ENCODE results near the gene HSPA8.

DNA sequence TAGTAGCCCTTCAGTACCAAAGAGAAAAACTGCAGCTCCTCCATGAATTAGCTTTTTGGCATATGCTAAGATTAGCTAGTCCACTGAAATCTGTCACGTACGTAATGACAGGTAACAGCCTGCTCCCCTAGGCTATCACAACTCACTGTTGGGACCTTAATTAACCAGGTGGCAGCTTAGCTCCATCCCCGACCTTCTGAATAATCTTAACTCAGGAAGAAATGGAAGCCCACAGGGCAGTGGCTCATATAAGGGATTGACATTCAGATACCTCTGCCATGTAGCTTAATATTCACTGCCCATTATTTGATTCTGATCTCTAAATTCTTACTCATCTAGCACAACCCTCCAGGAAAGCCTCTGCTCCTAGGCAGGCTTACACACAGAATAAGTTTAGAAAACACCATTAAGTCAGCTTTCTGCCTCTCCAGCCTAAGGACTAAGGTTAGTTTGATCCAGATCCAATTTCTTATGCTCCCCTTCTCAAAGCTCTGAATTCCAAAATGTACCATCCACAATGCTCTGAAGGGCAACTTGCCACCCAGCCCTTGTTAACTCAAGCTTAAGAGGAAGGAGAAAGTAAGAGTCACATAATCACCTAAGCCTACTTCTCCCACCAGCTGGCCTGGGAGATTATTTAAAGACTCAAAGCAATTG is 5.0 kb downstream of the HSPA8 start:
- TF ChIP-seq, protein P1, sequence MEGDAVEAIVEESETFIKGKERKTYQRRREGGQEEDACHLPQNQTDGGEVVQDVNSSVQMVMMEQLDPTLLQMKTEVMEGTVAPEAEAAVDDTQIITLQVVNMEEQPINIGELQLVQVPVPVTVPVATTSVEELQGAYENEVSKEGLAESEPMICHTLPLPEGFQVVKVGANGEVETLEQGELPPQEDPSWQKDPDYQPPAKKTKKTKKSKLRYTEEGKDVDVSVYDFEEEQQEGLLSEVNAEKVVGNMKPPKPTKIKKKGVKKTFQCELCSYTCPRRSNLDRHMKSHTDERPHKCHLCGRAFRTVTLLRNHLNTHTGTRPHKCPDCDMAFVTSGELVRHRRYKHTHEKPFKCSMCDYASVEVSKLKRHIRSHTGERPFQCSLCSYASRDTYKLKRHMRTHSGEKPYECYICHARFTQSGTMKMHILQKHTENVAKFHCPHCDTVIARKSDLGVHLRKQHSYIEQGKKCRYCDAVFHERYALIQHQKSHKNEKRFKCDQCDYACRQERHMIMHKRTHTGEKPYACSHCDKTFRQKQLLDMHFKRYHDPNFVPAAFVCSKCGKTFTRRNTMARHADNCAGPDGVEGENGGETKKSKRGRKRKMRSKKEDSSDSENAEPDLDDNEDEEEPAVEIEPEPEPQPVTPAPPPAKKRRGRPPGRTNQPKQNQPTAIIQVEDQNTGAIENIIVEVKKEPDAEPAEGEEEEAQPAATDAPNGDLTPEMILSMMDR (IDR thresholded peaks at IDR 0.05), result no peak
- TF ChIP-seq, protein P2, sequence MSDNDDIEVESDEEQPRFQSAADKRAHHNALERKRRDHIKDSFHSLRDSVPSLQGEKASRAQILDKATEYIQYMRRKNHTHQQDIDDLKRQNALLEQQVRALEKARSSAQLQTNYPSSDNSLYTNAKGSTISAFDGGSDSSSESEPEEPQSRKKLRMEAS (CRISPR knock-in tag; IDR thresholded peaks at IDR 0.05), result no peak
- TF ChIP-seq ETV6 (CRISPR knock-in tag; IDR thresholded peaks at IDR 0.05) (no peak; the same call in 1 of the 2 replicates), ESRRA (CRISPR knock-in tag; IDR thresholded peaks at IDR 0.05; ENCODE audit: borderline replicate concordance) (no peak), GABPB1 (CRISPR knock-in tag; IDR thresholded peaks at IDR 0.05) (no peak), KAT7 (CRISPR knock-in tag; IDR thresholded peaks at IDR 0.05; ENCODE audit: borderline replicate concordance) (no peak)
- TF ChIP-seq, protein P3, sequence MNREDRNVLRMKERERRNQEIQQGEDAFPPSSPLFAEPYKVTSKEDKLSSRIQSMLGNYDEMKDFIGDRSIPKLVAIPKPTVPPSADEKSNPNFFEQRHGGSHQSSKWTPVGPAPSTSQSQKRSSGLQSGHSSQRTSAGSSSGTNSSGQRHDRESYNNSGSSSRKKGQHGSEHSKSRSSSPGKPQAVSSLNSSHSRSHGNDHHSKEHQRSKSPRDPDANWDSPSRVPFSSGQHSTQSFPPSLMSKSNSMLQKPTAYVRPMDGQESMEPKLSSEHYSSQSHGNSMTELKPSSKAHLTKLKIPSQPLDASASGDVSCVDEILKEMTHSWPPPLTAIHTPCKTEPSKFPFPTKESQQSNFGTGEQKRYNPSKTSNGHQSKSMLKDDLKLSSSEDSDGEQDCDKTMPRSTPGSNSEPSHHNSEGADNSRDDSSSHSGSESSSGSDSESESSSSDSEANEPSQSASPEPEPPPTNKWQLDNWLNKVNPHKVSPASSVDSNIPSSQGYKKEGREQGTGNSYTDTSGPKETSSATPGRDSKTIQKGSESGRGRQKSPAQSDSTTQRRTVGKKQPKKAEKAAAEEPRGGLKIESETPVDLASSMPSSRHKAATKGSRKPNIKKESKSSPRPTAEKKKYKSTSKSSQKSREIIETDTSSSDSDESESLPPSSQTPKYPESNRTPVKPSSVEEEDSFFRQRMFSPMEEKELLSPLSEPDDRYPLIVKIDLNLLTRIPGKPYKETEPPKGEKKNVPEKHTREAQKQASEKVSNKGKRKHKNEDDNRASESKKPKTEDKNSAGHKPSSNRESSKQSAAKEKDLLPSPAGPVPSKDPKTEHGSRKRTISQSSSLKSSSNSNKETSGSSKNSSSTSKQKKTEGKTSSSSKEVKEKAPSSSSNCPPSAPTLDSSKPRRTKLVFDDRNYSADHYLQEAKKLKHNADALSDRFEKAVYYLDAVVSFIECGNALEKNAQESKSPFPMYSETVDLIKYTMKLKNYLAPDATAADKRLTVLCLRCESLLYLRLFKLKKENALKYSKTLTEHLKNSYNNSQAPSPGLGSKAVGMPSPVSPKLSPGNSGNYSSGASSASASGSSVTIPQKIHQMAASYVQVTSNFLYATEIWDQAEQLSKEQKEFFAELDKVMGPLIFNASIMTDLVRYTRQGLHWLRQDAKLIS (CRISPR knock-in tag; IDR thresholded peaks at IDR 0.05; ENCODE audit: borderline replicate concordance), result no peak
- TF ChIP-seq, protein P4, sequence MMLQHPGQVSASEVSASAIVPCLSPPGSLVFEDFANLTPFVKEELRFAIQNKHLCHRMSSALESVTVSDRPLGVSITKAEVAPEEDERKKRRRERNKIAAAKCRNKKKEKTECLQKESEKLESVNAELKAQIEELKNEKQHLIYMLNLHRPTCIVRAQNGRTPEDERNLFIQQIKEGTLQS (CRISPR knock-in tag; conservative IDR thresholded peaks at IDR 0.05), result no peak
- TF ChIP-seq, protein P5, sequence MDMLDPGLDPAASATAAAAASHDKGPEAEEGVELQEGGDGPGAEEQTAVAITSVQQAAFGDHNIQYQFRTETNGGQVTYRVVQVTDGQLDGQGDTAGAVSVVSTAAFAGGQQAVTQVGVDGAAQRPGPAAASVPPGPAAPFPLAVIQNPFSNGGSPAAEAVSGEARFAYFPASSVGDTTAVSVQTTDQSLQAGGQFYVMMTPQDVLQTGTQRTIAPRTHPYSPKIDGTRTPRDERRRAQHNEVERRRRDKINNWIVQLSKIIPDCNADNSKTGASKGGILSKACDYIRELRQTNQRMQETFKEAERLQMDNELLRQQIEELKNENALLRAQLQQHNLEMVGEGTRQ (CRISPR knock-in tag; IDR thresholded peaks at IDR 0.05), result no peak

Data from WTC11 (cell line).